Bronchial epithelial cell (primary cell): ENCODE results near the gene VWA2. TPM values are rescaled to one million over a fixed set of nuclear protein-coding genes. Genes with fewer than 3 reads are reported as not detected.

Experiments
- DNase-seq: peaks from one replicate; pipeline ENCODE4 v3.0.0-alpha.2; 2010; ENCODE audit warnings: low read depth
- FAIRE-seq: peaks from 2 replicates; lab custom pipeline; 2011; peaks lifted over from hg19 to GRCh38; lab: Jason Lieb, UNC
- H3K27me3 ChIP-seq: 2 replicates; pipeline ENCODE4 v1.5.1; 2011; ENCODE audit warnings: low read length; ENCODE audit not compliant: control insufficient read depth, insufficient read depth
- H3K36me3 ChIP-seq: 2 replicates; pipeline ENCODE4 v1.5.1; 2011; ENCODE audit warnings: low read length; ENCODE audit not compliant: control insufficient read depth, insufficient read depth
- H3K4me3 ChIP-seq: 2 replicates; pipeline ENCODE4 v1.5.1; 2011; ENCODE audit warnings: mild to moderate bottlenecking, low read depth, low read length, control low read depth
- total RNA-seq: library from RNA; depleted of rRNA; stranded (reverse); fragments of >200 nt; gene quantifications from 2 replicates; pipeline ENCODE4 v1.2.1, GENCODE V29; 2014
- TF ChIP-seq, protein P1 (sequence below): IDR thresholded peaks from 2 replicates; pipeline ENCODE4 v1.5.1; 2011; ENCODE audit warnings: mild to moderate bottlenecking, moderate library complexity, low read length, control low read depth, inconsistent platforms; ENCODE audit not compliant: insufficient read depth, severe bottlenecking

The VWA2 gene
- total RNA-seq, 1 donor from 2014 or later = 3.9 TPM

DNA sequence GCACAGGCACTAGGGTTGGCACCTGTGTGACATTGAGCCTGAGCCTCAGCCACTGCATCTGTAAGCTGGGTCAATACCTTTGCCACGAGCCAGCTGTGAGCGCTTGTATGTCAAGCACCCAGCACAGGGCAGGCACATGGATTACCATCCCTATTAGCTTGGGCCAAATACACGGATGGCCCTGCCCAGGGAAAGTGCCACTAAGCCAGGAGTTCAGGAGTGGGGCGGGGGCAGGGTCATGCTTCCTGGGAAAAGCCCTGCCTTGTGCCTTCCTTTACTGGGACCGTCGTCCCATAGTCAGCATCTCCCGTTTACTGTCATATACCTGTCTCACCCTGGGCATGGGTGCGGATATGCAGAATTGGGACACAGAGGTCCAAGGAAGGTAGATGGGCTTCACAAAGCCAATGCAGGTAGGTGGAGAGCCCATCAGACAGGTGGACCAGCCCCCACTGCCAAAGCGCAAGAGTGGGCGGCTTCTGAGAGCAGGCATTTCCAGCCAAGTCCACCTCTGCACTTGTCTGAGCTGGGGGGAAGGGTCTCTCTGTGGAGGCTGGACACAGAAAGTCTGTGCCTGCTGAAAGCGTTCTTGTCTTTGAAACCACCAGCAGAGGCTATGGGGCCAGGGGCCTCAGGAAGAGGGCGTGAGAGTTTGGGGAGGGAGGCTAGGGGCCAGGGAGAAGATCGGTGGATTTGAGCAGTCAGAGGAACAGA lies 72.6 kb downstream of the VWA2 start:
- Histone ChIP-seq H3K4me3 (no peak overlapping the region), H3K27me3 (no peaks in the 10 kb centered on the region), H3K36me3 (no peaks in the 10 kb centered on the region)
- no peak for DNase-seq
- TF ChIP-seq, protein P1, sequence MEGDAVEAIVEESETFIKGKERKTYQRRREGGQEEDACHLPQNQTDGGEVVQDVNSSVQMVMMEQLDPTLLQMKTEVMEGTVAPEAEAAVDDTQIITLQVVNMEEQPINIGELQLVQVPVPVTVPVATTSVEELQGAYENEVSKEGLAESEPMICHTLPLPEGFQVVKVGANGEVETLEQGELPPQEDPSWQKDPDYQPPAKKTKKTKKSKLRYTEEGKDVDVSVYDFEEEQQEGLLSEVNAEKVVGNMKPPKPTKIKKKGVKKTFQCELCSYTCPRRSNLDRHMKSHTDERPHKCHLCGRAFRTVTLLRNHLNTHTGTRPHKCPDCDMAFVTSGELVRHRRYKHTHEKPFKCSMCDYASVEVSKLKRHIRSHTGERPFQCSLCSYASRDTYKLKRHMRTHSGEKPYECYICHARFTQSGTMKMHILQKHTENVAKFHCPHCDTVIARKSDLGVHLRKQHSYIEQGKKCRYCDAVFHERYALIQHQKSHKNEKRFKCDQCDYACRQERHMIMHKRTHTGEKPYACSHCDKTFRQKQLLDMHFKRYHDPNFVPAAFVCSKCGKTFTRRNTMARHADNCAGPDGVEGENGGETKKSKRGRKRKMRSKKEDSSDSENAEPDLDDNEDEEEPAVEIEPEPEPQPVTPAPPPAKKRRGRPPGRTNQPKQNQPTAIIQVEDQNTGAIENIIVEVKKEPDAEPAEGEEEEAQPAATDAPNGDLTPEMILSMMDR = no peak
- no peak for FAIRE-seq

- H3K4me3 ChIP-seq = no peak overlapping the region
Measured at GRCh38 chr10:114313139-114313538, 74.1 kb downstream of the VWA2 start.

GRCh38 chr10:114313866-114314265 lies 74.8 kb downstream of the VWA2 start:
- no peak for DNase-seq
- H3K27me3 ChIP-seq = no peaks in the 10 kb centered on the region
- H3K4me3 ChIP-seq = no peak overlapping the region
- H3K36me3 ChIP-seq = no peaks in the 10 kb centered on the region
- peak; percentile 82 for FAIRE-seq
- TF ChIP-seq, protein P1 = no peak

More at GRCh38 chr10:114313139-114313538, 74.1 kb downstream of the VWA2 start:
- FAIRE-seq = peak; percentile 68
- Histone ChIP-seq H3K36me3 (no peaks in the 10 kb centered on the region), H3K27me3 (no peaks in the 10 kb centered on the region)
- TF ChIP-seq, protein P1 = no peak
- DNase-seq = no peak

DNA sequence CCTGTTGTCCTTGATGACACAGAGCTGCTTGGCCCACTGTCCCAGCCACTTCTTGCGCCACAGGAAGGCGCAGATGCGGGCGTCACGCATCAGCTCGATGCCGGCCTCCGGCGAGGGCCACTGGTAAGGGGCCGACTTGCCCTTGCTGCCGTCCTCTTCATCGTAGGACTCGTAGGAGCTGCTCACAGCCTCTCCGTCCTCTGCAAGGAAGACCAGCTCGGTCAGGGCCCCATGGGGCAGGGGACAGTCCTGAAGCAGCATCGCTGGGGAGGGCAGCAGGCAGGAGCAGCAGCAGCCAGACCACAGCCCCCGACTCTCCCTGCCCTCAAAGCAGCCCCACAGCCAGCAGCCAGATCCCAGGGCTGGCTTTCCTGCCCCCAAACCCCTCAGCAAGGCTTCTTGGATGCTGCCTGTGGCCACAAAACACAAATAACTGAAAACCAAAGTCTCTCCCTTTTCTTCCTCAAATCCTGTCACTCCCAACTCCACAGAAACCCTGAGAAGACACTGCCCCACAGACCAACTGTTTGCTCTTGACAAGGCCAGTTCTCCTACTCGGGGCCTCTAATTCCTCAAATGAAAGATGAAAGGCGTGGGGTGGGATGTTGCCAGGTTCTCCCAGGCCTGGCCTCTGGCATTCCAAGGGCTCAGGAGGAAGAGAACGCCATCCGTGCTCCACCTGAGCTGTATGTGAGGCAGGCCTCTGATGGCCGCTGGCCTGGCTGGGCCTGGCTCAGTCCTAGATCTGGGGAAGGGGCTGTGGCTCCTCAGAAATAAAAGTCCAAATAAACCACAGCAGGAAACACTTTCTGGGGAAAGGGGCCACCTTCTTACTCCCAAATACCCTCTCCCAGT lies 76.7 kb downstream of the VWA2 start:
- H3K36me3 ChIP-seq = no peaks in the 10 kb centered on the region
- FAIRE-seq = no peak
- H3K27me3 ChIP-seq = no peaks in the 10 kb centered on the region
- no peak overlapping the region for H3K4me3 ChIP-seq
- no peak for DNase-seq
- TF ChIP-seq, protein P1 = no peak

DNA sequence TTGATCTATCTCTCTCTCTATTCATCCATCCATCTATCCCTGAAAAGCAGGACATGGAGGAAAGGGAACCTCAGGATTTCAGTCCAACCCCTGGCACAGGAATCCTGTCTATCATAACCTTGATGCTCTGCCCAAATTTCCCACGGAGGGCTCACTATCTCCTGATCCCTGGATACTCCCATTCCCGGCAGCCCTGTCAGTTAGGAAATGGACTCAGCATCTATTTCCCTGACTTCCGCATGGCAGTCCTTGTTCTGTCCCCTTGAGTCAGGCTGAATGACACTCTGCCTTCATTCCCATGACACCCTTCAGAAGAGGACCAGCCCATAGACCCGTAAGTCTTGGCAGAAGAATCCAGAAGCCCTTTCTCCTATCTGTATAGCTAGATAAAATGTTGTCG lies 77.7 kb downstream of the VWA2 start:
- TF ChIP-seq, protein P1 = no peak
- no peak overlapping the region for H3K4me3 ChIP-seq
- no peak for DNase-seq
- no peak for FAIRE-seq
- H3K36me3 ChIP-seq = no peaks in the 10 kb centered on the region
- no peaks in the 10 kb centered on the region for H3K27me3 ChIP-seq
